H1 (cell line): ENCODE data around the gene IRAK3. TPM values are rescaled to one million over a fixed set of nuclear protein-coding genes. Genes with fewer than 3 reads are reported as not detected.

Experiments
- CTCF ChIA-PET: fragments of 300-600 bp; sonication (Branson Sonifier 250); formaldehyde crosslinking; loops from one replicate; lab custom pipeline; 2021; ENCODE audit not compliant: partially characterized antibody; lab: Charles Lee
- POLR2A ChIA-PET: fragments of 300-600 bp; sonication (Branson Sonifier 250); formaldehyde crosslinking; loops from one replicate; lab custom pipeline; 2021; ENCODE audit warnings: inconsistent platforms; ENCODE audit not compliant: partially characterized antibody; lab: Charles Lee
- DNase-seq, 2 experiments: peaks; one replicate each; pipeline versions ENCODE4 v3.0.0 to v3.0.0-alpha.2; 2010 to 2022; ENCODE audit warnings: low spot score in 2 of 2, low read depth in 1 of 2, mixed read lengths in 1 of 2
- FAIRE-seq: peaks from 2 replicates; lab custom pipeline; 2011; peaks lifted over from hg19 to GRCh38; lab: Jason Lieb, UNC
- H2AFZ ChIP-seq: 2 replicates; pipeline ENCODE4 v1.8.1; 2012; ENCODE audit warnings: low read length, inconsistent platforms
- H2AK5ac ChIP-seq: 2 replicates; pipeline ENCODE4 v1.6.1; 2013; ENCODE audit warnings: low read depth, low read length
- H2BK120ac ChIP-seq: replicated peaks from 2 replicates; pipeline ENCODE3; 2013; ENCODE audit warnings: low read depth, low read length, inconsistent platforms
- H2BK12ac ChIP-seq: 2 replicates; pipeline ENCODE4 v1.6.1; 2013; ENCODE audit warnings: low read depth, low read length
- H2BK15ac ChIP-seq: 2 replicates; pipeline ENCODE4 v1.6.1; 2013; ENCODE audit warnings: low read length
- H2BK20ac ChIP-seq: 2 replicates; pipeline ENCODE4 v1.6.1; 2013; ENCODE audit warnings: low read length
- H2BK5ac ChIP-seq: 2 replicates; pipeline ENCODE4 v1.6.1; 2013; ENCODE audit warnings: low read depth, low read length
- H3K14ac ChIP-seq: 2 replicates; pipeline ENCODE4 v1.6.1; 2013; ENCODE audit warnings: inconsistent platforms; ENCODE audit not compliant: insufficient read length
- H3K18ac ChIP-seq: 2 replicates; pipeline ENCODE4 v1.6.1; 2013; ENCODE audit warnings: low read length; ENCODE audit errors: extremely low read depth
- H3K23ac ChIP-seq: 2 replicates; pipeline ENCODE4 v1.6.1; 2013; ENCODE audit warnings: inconsistent platforms; ENCODE audit not compliant: insufficient read length
- H3K23me2 ChIP-seq: 2 replicates; pipeline ENCODE4 v1.6.1; 2013; ENCODE audit warnings: low read depth, low read length
- H3K27ac ChIP-seq: 2 replicates; pipeline ENCODE4 v1.6.1; 2011; ENCODE audit warnings: low read depth, low read length, inconsistent platforms
- H3K27me3 ChIP-seq, 4 experiments: replicated peaks in 1 of 4; 1 replicate in 1 of 4; 2 replicates in 3 of 4; pipeline versions ENCODE4 v1.6.1 to v1.8.1; 2011 to 2013; ENCODE audit warnings: low read length in 3 of 4, mild to moderate bottlenecking in 3 of 4, inconsistent platforms in 2 of 4, mixed read lengths in 2 of 4, moderate library complexity in 1 of 4; ENCODE audit not compliant: control insufficient read depth in 3 of 4, insufficient read depth in 3 of 4; ENCODE audit errors: extremely low read depth in 1 of 4
- H3K36me3 ChIP-seq, 4 experiments: 2 replicates each; pipeline versions ENCODE4 v1.6.1 to v1.8.1; 2011 to 2013; ENCODE audit warnings: mild to moderate bottlenecking in 4 of 4, low read length in 3 of 4, moderate library complexity in 2 of 4, control low read depth in 1 of 4, inconsistent platforms in 1 of 4; ENCODE audit not compliant: insufficient read depth in 4 of 4, control insufficient read depth in 2 of 4
- H3K4ac ChIP-seq: replicated peaks from 2 replicates; pipeline ENCODE3; 2013; ENCODE audit warnings: low read length, low read depth, mixed read lengths, inconsistent platforms; ENCODE audit not compliant: insufficient read length
- H3K4me1 ChIP-seq, 4 experiments: replicated peaks in 1 of 4; 1 replicate in 1 of 4; 2 replicates in 3 of 4; pipeline versions ENCODE4 v1.6.1 to v1.8.1; 2011 to 2013; ENCODE audit warnings: low read length in 3 of 4, inconsistent platforms in 2 of 4, mixed read lengths in 1 of 4; ENCODE audit not compliant: insufficient read depth in 4 of 4, control insufficient read depth in 3 of 4
- H3K4me2 ChIP-seq, 2 experiments: 2 replicates each; pipeline versions ENCODE4 v1.6.1 to v1.8.1; 2011 to 2013; ENCODE audit warnings: low read depth in 2 of 2, low read length in 2 of 2, control low read depth in 1 of 2, inconsistent platforms in 1 of 2, mild to moderate bottlenecking in 1 of 2; ENCODE audit not compliant: insufficient read depth in 1 of 2
- H3K4me3 ChIP-seq, 4 experiments: fragments of 200-600, 300-600 bp in 1 of 4; sonication (generic), shearing (Covaris generic), sonication (Bioruptor Twin) in 1 of 4; 2 replicates each; pipeline versions ENCODE4 v1.5.1 to v1.8.1; 2011 to 2016; ENCODE audit warnings: low read length in 4 of 4, low read depth in 3 of 4, control low read depth in 2 of 4, inconsistent platforms in 2 of 4, mild to moderate bottlenecking in 2 of 4, mixed read lengths in 1 of 4, moderate library complexity in 1 of 4; ENCODE audit not compliant: insufficient read depth in 2 of 4; ENCODE audit errors: extremely low read depth in 1 of 4
- H3K56ac ChIP-seq: replicated peaks from 2 replicates; pipeline ENCODE3; 2013; ENCODE audit warnings: low read depth, mild to moderate bottlenecking, mixed read lengths, low read length, inconsistent platforms; ENCODE audit not compliant: insufficient read length
- H3K79me1 ChIP-seq: 2 replicates; pipeline ENCODE4 v1.6.1; 2013; ENCODE audit warnings: low read depth, low read length, control low read depth
- H3K79me2 ChIP-seq, 2 experiments: 2 replicates each; pipeline versions ENCODE4 v1.6.1 to v1.8.1; 2012 to 2013; ENCODE audit warnings: low read length in 2 of 2, mild to moderate bottlenecking in 2 of 2, inconsistent platforms in 1 of 2; ENCODE audit not compliant: insufficient read depth in 2 of 2, control insufficient read depth in 1 of 2
- H3K9ac ChIP-seq, 4 experiments: replicated peaks in 1 of 4; 1 replicate in 1 of 4; 2 replicates in 3 of 4; pipeline versions ENCODE4 v1.6.1 to v1.8.1; 2011 to 2013; ENCODE audit warnings: low read depth in 3 of 4, low read length in 3 of 4, control low read depth in 2 of 4, mild to moderate bottlenecking in 2 of 4, moderate library complexity in 2 of 4, inconsistent platforms in 1 of 4; ENCODE audit errors: extremely low read depth in 1 of 4
- H3K9me3 ChIP-seq, 2 experiments: 2 replicates each; pipeline versions ENCODE4 v1.6.1 to v1.8.1; 2012 to 2013; ENCODE audit warnings: mild to moderate bottlenecking in 2 of 2, moderate library complexity in 2 of 2, control low read depth in 1 of 2, inconsistent platforms in 1 of 2, low read depth in 1 of 2, low read length in 1 of 2, mixed read lengths in 1 of 2; ENCODE audit not compliant: insufficient read depth in 2 of 2
- H4K20me1 ChIP-seq, 2 experiments: replicated peaks in 1 of 2; 2 replicates each; pipeline versions ENCODE3 to v1.8.1; 2011 to 2013; ENCODE audit warnings: inconsistent platforms in 2 of 2, low read length in 2 of 2, mild to moderate bottlenecking in 1 of 2; ENCODE audit not compliant: insufficient read depth in 2 of 2, control insufficient read depth in 1 of 2
- H4K5ac ChIP-seq: 2 replicates; pipeline ENCODE4 v1.6.1; 2013; ENCODE audit warnings: low read length, low read depth, mixed read lengths, inconsistent platforms; ENCODE audit not compliant: insufficient read length
- H4K8ac ChIP-seq: 2 replicates; pipeline ENCODE4 v1.8.0; 2013; ENCODE audit warnings: mild to moderate bottlenecking, moderate library complexity, low read length, inconsistent platforms; ENCODE audit not compliant: insufficient read depth; ENCODE audit errors: extremely low read depth
- H4K91ac ChIP-seq: replicated peaks from 2 replicates; pipeline ENCODE3; 2013; ENCODE audit warnings: low read length, mixed read lengths, inconsistent platforms; ENCODE audit not compliant: insufficient read length
- BCL11A ChIP-seq, 2 experiments: IDR thresholded peaks; one replicate each; pipeline ENCODE4 v1.6.1; 2011; ENCODE audit warnings: low read depth in 2 of 2, low read length in 2 of 2, mild to moderate bottlenecking in 2 of 2
- CBX5 ChIP-seq: fragments of 300-800, 300-1000 bp; sonication (generic); IDR thresholded peaks from 2 replicates; pipeline ENCODE4 v1.7.1; 2016; ENCODE audit warnings: antibody characterized with exemption, low read length, low read depth
- CREB1 ChIP-seq: IDR thresholded peaks from 2 replicates; pipeline ENCODE4 v1.6.1; 2012; ENCODE audit warnings: inconsistent platforms
- KDM1A ChIP-seq: fragments of 200-600, 300-600 bp; sonication (generic); IDR thresholded peaks from 2 replicates; pipeline ENCODE4 v1.7.1; 2016; ENCODE audit warnings: mild to moderate bottlenecking, low read length, borderline replicate concordance
- PHF8 ChIP-seq: fragments of 200-600 bp; sonication (generic); conservative IDR thresholded peaks from 2 replicates; pipeline ENCODE4 v1.7.1; 2012; ENCODE audit warnings: low read depth, mild to moderate bottlenecking, inconsistent platforms, low read length, moderate library complexity
- RFX5 ChIP-seq: IDR thresholded peaks from 2 replicates; pipeline ENCODE4 v1.6.1; 2011; ENCODE audit warnings: low read depth, low read length, improper control_type of control experiment, borderline replicate concordance
- RXRA ChIP-seq: IDR thresholded peaks from 2 replicates; pipeline ENCODE4 v1.6.1; 2011; ENCODE audit warnings: low read depth, mild to moderate bottlenecking, low read length, moderate library complexity; ENCODE audit not compliant: insufficient read depth
- SP1 ChIP-seq: IDR thresholded peaks from 2 replicates; pipeline ENCODE4 v1.6.1; 2011; ENCODE audit warnings: low read depth, low read length
- TAF1 ChIP-seq: IDR thresholded peaks from 2 replicates; pipeline ENCODE4 v1.6.1; 2011; ENCODE audit warnings: mild to moderate bottlenecking, low read depth, low read length
- TAF7 ChIP-seq: optimal IDR thresholded peaks from 2 replicates; pipeline ENCODE3; 2011; ENCODE audit warnings: low read depth, mild to moderate bottlenecking, inconsistent platforms, low read length, moderate library complexity, borderline replicate concordance
- ZNF274 ChIP-seq: IDR thresholded peaks from 2 replicates; pipeline ENCODE4 v1.7.0; 2012; ENCODE audit warnings: low read length, borderline replicate concordance; ENCODE audit errors: extremely low read depth
- WGBS, 2 experiments: shearing (Covaris generic) in 1 of 2; methylation state at CpG; one replicate each; pipeline versions ENCODE4 v1.1.6 to v1.1.7; 2013 to 2015; ENCODE audit warnings: low lambda C conversion rate in 2 of 2, mixed read lengths in 2 of 2, inconsistent platforms in 1 of 2, low coverage in 1 of 2, missing lambda C conversion rate in 1 of 2; ENCODE audit not compliant: insufficient replicate concordance in 2 of 2, insufficient coverage in 1 of 2, insufficient read length in 1 of 2; ENCODE audit errors: extremely low coverage in 1 of 2, missing lambda C conversion rate in 1 of 2; 5-methylcytosine and 5-hydroxymethylcytosine counted together
- polyA plus RNA-seq, 7 experiments: library from polyadenylated mRNA; depleted of rRNA in 3 of 7; stranded (reverse) in 5 of 7; unstranded in 2 of 7; fragments of >200 nt in 5 of 7; fragments of 200-250 nt in 2 of 7; gene quantifications; 1 replicate in 5 of 7; 2 replicates in 1 of 7; 4 replicates in 1 of 7; pipeline versions ENCODE4 v1.2.1 to v1.2.3, GENCODE V29; 2011 to 2013; ENCODE audit warnings: missing spikeins in 2 of 7, mixed read lengths in 2 of 7
- total RNA-seq: library from RNA; stranded (reverse); fragmentation: NEBNext Ultra II Directional; extraction: Animal tissue kit (Norgen Biotek cat#: 25700); gene quantifications from 2 replicates; pipeline ENCODE4 v1.2.1, GENCODE V29; 2021
- TF ChIP-seq, protein P1 (sequence below): IDR thresholded peaks from 2 replicates; pipeline ENCODE4 v1.6.1; 2012; ENCODE audit warnings: low read length, inconsistent platforms
- TF ChIP-seq, protein P2 (sequence below): IDR thresholded peaks from 2 replicates; pipeline ENCODE4 v1.6.1; 2012; ENCODE audit warnings: inconsistent platforms

Gene IRAK3
- total and polyA plus RNA-seq, 2 of the 8 experiments (the other 6 are each of a cell fraction or from before 2014, with no cell fraction given): 0.51 to 2.2 TPM

DNA sequence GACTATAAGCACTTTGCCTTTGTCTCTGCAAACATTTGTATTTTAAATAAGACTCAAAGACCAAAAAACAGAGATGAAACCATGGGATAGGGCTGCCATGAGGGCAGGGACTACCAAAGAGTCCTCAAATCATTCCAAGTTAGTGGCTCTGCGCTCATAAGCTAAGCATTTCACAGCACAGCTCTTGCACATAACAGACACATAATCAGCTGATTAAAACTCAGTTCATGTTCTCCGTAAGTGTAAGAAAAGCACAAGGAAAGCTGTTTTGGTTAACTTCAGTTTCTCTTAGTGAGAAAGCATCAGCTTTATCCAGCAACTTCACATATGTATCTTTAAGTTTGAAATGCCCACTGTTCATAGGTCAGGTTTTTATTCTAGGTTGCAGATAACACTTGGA lies 54.9 kb downstream of the IRAK3 start:
- Histone ChIP-seq H3K27ac (no peak overlapping the region), H3K4ac (no peak overlapping the region), H3K4me1 (peaks cover 0 to 6% (median 1%) of the 10 kb centered on the region in 4 experiments; a peak in 2 of 7 replicates), H2BK15ac (no peak overlapping the region), H3K23ac (no peak overlapping the region), H3K14ac (no peak overlapping the region), H3K36me3 (no peaks in the 10 kb centered on the region), H2BK12ac (no peak overlapping the region), H3K79me1 (no peaks in the 10 kb centered on the region), H2BK20ac (no peak overlapping the region), H3K4me3 (no peak overlapping the region), H2AK5ac (no peak overlapping the region), H3K9ac (no peak overlapping the region), H3K27me3 (peaks cover 0 to 1% (median 0%) of the 10 kb centered on the region in 4 experiments; a peak in 1 of 7 replicates), H3K4me2 (no peak overlapping the region), H2BK120ac (no peak overlapping the region), H4K20me1 (no peaks in the 10 kb centered on the region), H3K56ac (no peak overlapping the region), H2AFZ (no peak overlapping the region), H3K9me3 (no peaks in the 10 kb centered on the region), H4K5ac (no peak overlapping the region), H2BK5ac (no peak overlapping the region), H3K18ac (no peak overlapping the region), H4K91ac (no peak overlapping the region), H4K8ac (no peak overlapping the region), H3K79me2 (no peaks in the 10 kb centered on the region), H3K23me2 (no peaks in the 10 kb centered on the region)
- WGBS, 2 experiments: 92% methylated on average over 2 of the region's 2 CpGs; no CpG with 5 or more reads in 1 of the 2 experiments
- DNase-seq (no peak), FAIRE-seq (no peak)
- ChIA-PET CTCF (interaction anchor here (0.7 to 1.2 kb wide), 3 partner anchors 35 to 944 kb away, joined by 3 read pairs; no protein-coding TSS in a partner anchor), POLR2A (interaction anchor here (0.9 kb wide), 1 partner anchor 26 kb away, joined by 3 read pairs; no protein-coding TSS in a partner anchor)
- TF ChIP-seq RXRA (no peak), TAF1 (no peak), KDM1A (no peak), CREB1 (no peak), CBX5 (no peak), ZNF274 (no peak), RFX5 (no peak), BCL11A (IDR thresholded peaks at IDR 0.05; ENCODE audit: low read depth in 2 of 2, low read length in 2 of 2) (no peak), SP1 (no peak), PHF8 (no peak), TAF7 (no peak)
- TF ChIP-seq, protein P1, sequence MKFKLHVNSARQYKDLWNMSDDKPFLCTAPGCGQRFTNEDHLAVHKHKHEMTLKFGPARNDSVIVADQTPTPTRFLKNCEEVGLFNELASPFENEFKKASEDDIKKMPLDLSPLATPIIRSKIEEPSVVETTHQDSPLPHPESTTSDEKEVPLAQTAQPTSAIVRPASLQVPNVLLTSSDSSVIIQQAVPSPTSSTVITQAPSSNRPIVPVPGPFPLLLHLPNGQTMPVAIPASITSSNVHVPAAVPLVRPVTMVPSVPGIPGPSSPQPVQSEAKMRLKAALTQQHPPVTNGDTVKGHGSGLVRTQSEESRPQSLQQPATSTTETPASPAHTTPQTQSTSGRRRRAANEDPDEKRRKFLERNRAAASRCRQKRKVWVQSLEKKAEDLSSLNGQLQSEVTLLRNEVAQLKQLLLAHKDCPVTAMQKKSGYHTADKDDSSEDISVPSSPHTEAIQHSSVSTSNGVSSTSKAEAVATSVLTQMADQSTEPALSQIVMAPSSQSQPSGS: no peak
- TF ChIP-seq, protein P2, sequence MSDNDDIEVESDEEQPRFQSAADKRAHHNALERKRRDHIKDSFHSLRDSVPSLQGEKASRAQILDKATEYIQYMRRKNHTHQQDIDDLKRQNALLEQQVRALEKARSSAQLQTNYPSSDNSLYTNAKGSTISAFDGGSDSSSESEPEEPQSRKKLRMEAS: no peak
- TF ChIP-seq, all 59 proteins: peak for 0
